GM21619 (cell line): ENCODE data around the gene CKAP4.

Experiments
- ATAC-seq: cut with Tn5 transposase; IDR thresholded peaks from one replicate; pipeline ENCODE4 v1.9.1; 2021; ENCODE audit not compliant: unreplicated experiment

CKAP4 gene

GRCh38 chr12:106240821-106241220, 7.0 kb downstream of the CKAP4 start:
- no peak for ATAC-seq

- no peak for ATAC-seq
Observed at GRCh38 chr12:106239951-106240335, 7.9 kb downstream of the CKAP4 start.

GRCh38 chr12:106239241-106239950, 8.4 kb downstream of the CKAP4 start:
- no peak for ATAC-seq

- ATAC-seq = no peak
Observed at GRCh38 chr12:106238146-106238545, 9.7 kb downstream of the CKAP4 start.

GRCh38 chr12:106235770-106236169, 12.1 kb downstream of the CKAP4 start:
- ATAC-seq = no peak

GRCh38 chr12:106234449-106234848, 13.4 kb downstream of the CKAP4 start:
- ATAC-seq = no peak

- ATAC-seq = no peak
Observed at GRCh38 chr12:106233011-106233410, 14.8 kb downstream of the CKAP4 start.

- ATAC-seq = no peak
Observed at GRCh38 chr12:106229036-106229591, 18.7 kb downstream of the CKAP4 start.

GRCh38 chr12:106228320-106228710, 19.5 kb downstream of the CKAP4 start:
- no peak for ATAC-seq

GRCh38 chr12:106227641-106228319, 20.0 kb downstream of the CKAP4 start:
- no peak for ATAC-seq

- no peak for ATAC-seq
Observed at GRCh38 chr12:106226884-106227640, 20.8 kb downstream of the CKAP4 start.

GRCh38 chr12:106224355-106224706, 23.5 kb downstream of the CKAP4 start:
- no peak for ATAC-seq

GRCh38 chr12:106223485-106224354, 24.1 kb downstream of the CKAP4 start:
- peak; percentile 80 for ATAC-seq

- no peak for ATAC-seq
Observed at GRCh38 chr12:106220536-106220935, 27.3 kb downstream of the CKAP4 start.

- no peak for ATAC-seq
Observed at GRCh38 chr12:106219043-106219442, 28.8 kb downstream of the CKAP4 start.

- ATAC-seq = no peak
Observed at GRCh38 chr12:106217706-106218105, 30.1 kb downstream of the CKAP4 start.

- no peak for ATAC-seq
Observed at GRCh38 chr12:106214571-106214970, 33.2 kb downstream of the CKAP4 start.

GRCh38 chr12:106213662-106214061, 34.2 kb downstream of the CKAP4 start:
- no peak for ATAC-seq

- no peak for ATAC-seq
Observed at GRCh38 chr12:106211973-106212372, 35.8 kb downstream of the CKAP4 start.

- no peak for ATAC-seq
Observed at GRCh38 chr12:106205208-106206069, 42.4 kb downstream of the CKAP4 start.
